Neural crest cell (in vitro differentiated cells): ENCODE measurements around the gene FAAP100. TPM values are rescaled to one million over a fixed set of nuclear protein-coding genes. Genes with fewer than 3 reads are reported as not detected.

Source experiments
- DNase-seq: peaks from one replicate; pipeline ENCODE4 v3.0.0; 2021; ENCODE audit warnings: low read depth, mixed read lengths, low spot score
- H3K27ac Mint-ChIP-seq: one replicate; pipeline ENCODE4 v1.8.0; 2021; ENCODE audit warnings: mild to moderate bottlenecking, mixed read lengths; ENCODE audit not compliant: unreplicated experiment
- H3K27me3 Mint-ChIP-seq: 2 replicates; pipeline ENCODE4 v1.8.0; 2021; ENCODE audit warnings: low read depth, mild to moderate bottlenecking, mixed read lengths
- H3K36me3 Mint-ChIP-seq: 2 replicates; pipeline ENCODE4 v1.8.0; 2021; ENCODE audit warnings: low read depth, mild to moderate bottlenecking, mixed read lengths
- H3K4me1 Mint-ChIP-seq: 2 replicates; pipeline ENCODE4 v1.8.0; 2021; ENCODE audit warnings: mixed read lengths
- H3K4me3 Mint-ChIP-seq: one replicate; pipeline ENCODE4 v1.8.0; 2021; ENCODE audit warnings: mild to moderate bottlenecking, mixed read lengths
- H3K9me3 Mint-ChIP-seq: 2 replicates; pipeline ENCODE4 v1.8.0; 2021; ENCODE audit warnings: mixed read lengths
- CTCF ChIP-seq: fragments of 200-600 bp; sonication (generic); conservative IDR thresholded peaks from 2 replicates; pipeline ENCODE4 v1.5.0; 2021; ENCODE audit warnings: antibody characterized with exemption, mild to moderate bottlenecking
- total RNA-seq: library from RNA; stranded (reverse); gene quantifications from 2 replicates; pipeline ENCODE4 v1.2.1, GENCODE V29; 2021

The FAAP100 gene
- total RNA-seq, 1 donor from 2014 or later, result 48.3 TPM

DNA sequence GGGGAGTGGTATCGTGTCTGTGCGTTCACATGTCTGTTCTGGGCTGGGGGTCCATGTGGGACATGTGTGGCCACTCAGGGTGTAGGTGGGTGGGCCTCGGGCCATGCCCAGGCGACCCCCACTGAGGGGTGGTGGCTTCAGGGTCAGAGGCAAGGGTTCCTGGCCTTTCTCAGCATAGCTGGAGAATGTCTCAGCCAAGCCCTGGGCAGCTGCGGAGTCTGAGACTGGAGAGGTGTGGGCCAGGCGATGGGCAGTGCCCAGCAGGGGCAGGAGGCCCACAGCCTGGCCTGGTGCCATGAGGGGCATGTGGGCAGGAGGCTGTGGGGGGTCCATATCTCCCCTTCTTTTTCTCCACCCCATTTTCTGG lies 22.7 kb downstream of the FAAP100 start:
- no peak for DNase-seq
- H3K27ac Mint-ChIP-seq, result no peak overlapping the region
- no peaks in the 10 kb centered on the region for H3K36me3 Mint-ChIP-seq
- peaks cover 3% of the 10 kb centered on the region for H3K9me3 Mint-ChIP-seq
- no peak overlapping the region for H3K4me3 Mint-ChIP-seq
- TF ChIP-seq CTCF, result no peak
- H3K27me3 Mint-ChIP-seq, result peaks cover 6% of the 10 kb centered on the region
- H3K4me1 Mint-ChIP-seq, result no peaks in the 10 kb centered on the region

- Mint-ChIP-seq H3K4me3 (no peak overlapping the region), H3K4me1 (no peaks in the 10 kb centered on the region), H3K36me3 (no peaks in the 10 kb centered on the region), H3K27ac (no peak overlapping the region), H3K9me3 (peaks cover 3% of the 10 kb centered on the region), H3K27me3 (peaks cover 4% of the 10 kb centered on the region)
- no peak for TF ChIP-seq CTCF
- no peak for DNase-seq
Observed at GRCh38 chr17:81528651-81529436, 23.3 kb downstream of the FAAP100 start.

GRCh38 chr17:81528384-81528650 lies 23.8 kb downstream of the FAAP100 start:
- Mint-ChIP-seq H3K9me3 (peaks cover under 1% of the 10 kb centered on the region), H3K36me3 (no peaks in the 10 kb centered on the region), H3K4me1 (peaks cover 1% of the 10 kb centered on the region), H3K4me3 (no peak overlapping the region), H3K27ac (no peak overlapping the region), H3K27me3 (peaks cover 2% of the 10 kb centered on the region)
- no peak for TF ChIP-seq CTCF
- DNase-seq, result no peak

GRCh38 chr17:81527591-81528383 lies 24.4 kb downstream of the FAAP100 start, which contains the start of gene FSCN2:
FSCN2 (plus strand) TSS chr17:81528377; CDS start chr17:81528532, 155 bp downstream.
- H3K9me3 Mint-ChIP-seq, result no peaks in the 10 kb centered on the region
- no peak within 1 kb of the TSS for H3K4me3 Mint-ChIP-seq
- H3K4me1 Mint-ChIP-seq, result peaks cover 6% of the 10 kb centered on the region
- H3K27me3 Mint-ChIP-seq, result peaks cover 5% of the 10 kb centered on the region
- H3K36me3 Mint-ChIP-seq, result no peaks in the 10 kb centered on the region
- no peak within 1 kb of the TSS for H3K27ac Mint-ChIP-seq
- TF ChIP-seq CTCF, result no peak
- DNase-seq, result no peak

- Mint-ChIP-seq H3K9me3 (no peaks in the 10 kb centered on the region), H3K4me1 (peaks cover 7% of the 10 kb centered on the region), H3K4me3 (no peak overlapping the region), H3K36me3 (no peaks in the 10 kb centered on the region), H3K27ac (no peak overlapping the region), H3K27me3 (peaks cover 13% of the 10 kb centered on the region)
- no peak for DNase-seq
- TF ChIP-seq CTCF, result no peak
Observed at GRCh38 chr17:81526662-81527571, 25.2 kb downstream of the FAAP100 start.
